Activated T-helper 9 cell treated with anti-CD3 and anti-CD28 coated beads, Interleukin-2, amount 50 U/mL, for 16 hours (primary cell): ENCODE results near the gene CTDP1.

Experiments
- DNase-seq: peaks from one replicate; pipeline ENCODE4 v3.0.0-alpha.2; 2020; ENCODE audit warnings: low read depth

The CTDP1 gene

DNA sequence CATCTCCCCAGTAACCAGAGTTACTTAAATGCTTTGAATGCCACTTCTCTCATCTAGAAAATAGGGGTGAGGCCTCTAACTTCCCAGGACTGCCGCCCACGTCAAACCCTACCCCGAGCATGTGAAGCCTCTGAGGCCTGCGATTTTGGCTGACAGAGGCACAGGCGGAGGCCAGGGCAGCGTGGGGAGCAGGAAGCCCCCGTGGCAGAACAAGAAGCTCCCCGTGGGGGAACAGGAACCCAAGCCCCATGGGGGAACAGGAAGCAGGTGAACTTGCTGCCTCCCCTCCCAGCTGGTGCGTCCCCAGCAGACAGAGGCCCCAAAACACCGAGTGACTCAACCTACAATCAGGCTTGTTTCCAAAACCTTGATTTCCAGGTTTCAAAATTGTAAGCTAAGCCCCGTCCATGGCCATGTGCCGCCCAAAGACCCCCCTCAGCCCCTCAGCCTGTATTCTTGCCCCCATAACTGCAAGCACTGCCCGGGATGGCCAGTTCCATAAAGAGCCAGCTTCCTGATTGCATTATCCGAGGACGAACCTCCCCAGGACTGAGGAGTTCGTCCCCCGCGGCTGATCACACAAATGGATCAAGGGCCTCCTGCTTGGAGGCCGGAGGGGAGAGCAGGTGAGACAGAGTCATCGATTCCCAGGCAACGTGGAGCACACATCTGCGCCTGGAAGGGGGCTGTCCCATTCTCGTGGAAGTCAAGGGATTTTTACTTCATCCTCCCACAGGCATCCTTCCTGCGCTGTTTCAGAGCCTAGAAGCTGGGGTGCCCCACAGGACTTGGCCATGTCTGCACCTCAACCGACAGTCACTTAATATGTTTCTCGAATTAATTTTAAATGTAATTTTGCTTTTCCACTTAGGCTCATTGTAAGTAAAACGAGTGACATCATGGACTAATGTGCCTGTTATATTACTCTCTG is 36.3 kb upstream of the CTDP1 start:
- DNase-seq = no peak

DNA sequence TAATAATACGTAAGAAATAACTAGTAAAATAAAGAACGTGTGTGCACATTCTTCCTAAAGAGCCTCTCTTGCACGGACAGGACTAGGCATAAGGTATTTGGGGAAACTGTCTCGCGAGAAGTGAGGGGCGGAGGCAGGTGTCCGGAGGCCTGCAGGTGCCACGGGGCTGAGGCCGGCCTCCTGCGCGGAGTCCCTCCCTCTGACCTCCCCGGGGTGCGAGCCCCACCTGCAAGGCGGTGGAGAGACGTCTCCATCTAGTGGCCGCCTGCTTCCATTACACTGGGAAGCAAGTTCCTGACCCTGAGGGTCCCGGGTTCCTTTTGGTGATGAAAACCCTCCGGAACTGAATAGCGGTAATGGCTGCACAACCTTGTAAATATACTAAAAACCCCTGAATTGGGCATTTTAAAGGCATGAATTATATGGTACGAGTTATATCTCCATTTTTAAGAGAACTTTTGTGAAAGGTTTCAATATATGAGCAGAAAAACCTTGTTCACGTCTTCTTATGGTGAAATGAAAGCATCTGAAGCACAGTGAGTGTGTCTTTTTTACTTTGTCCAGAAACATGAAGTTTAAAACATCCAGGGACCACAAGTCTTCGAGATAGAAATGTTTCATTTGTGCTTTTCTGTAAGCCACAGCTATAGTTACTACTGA is 35.5 kb upstream of the CTDP1 start:
- DNase-seq = peak; percentile 46

DNA sequence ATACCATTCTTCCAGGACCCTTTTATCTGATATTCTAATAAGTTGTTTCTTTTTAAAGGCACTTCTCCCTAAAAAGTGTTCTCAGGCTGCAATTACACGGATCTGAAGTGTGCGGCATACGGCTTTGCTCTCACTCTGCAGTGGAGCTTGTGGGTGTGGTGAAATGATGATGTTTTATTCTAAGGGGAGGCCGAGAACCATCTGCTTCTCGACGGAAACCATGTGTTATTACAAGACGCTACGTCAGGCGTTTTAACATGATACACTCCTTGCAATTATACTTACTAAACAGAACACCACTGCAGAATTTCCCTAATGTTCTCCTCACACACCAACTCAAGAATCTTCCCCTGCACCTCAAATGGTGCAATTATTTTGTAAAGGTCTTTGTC is 34.9 kb upstream of the CTDP1 start:
- DNase-seq = no peak

DNA sequence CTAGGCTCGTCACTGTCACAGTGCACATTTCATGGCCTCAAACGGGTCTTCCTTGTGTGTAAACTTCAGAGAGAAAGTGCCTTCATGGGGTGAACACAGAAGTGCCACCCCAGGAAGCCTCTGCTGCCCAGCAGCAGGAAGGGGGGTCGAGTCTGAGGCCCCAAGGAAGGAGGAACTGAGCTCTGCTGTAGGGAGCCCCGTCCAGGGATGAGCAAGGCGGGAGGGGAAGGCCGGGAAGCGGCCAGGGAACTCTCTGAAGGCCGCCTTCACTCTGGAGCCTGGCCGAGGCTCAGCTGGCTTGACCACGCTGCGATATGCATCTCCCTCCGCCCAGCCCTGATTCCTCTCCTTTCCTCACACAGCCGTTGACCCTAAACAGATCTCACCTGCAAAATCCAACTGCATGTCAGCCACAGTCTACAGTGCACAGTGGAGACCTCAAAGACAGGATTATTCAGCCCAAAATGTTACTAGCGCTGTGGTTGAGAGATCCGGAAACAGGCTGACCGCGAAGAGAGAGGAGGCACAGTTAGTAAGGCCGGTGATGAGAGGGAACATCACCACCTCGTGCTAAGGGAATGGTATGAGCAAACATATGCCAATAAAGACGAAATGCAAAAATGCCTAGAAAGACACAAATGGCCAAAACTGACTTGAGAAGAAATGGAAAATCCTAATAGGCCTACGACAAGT is 34.2 kb upstream of the CTDP1 start:
- DNase-seq = no peak

- no peak for DNase-seq
Measured at GRCh38 chr18:79647307-79647706, 32.3 kb upstream of the CTDP1 start.

DNA sequence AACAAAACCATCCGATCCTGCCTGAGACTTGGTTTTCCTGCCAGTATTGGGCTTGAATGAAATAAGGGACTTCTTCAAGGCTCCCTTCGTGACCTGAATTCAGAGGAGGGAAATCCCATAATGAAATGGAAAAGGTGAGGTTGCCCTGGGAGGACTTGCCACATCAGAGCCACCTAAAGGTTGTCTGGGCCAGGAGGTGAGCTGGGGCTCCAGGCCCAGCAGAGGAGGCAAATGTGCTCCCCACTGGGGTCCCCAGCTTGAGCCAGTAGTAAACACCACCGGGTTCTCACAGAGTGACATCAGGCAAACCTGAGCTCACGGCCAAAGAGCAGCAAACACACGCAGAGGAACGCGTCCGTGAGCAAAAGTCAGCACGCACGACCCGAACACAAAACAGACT is 28.6 kb upstream of the CTDP1 start:
- no peak for DNase-seq

GRCh38 chr18:79657342-79657996 is 22.1 kb upstream of the CTDP1 start:
- DNase-seq = no peak

GRCh38 chr18:79658366-79658765 is 21.2 kb upstream of the CTDP1 start:
- no peak for DNase-seq

GRCh38 chr18:79659733-79660132 is 19.9 kb upstream of the CTDP1 start:
- DNase-seq = no peak

DNA sequence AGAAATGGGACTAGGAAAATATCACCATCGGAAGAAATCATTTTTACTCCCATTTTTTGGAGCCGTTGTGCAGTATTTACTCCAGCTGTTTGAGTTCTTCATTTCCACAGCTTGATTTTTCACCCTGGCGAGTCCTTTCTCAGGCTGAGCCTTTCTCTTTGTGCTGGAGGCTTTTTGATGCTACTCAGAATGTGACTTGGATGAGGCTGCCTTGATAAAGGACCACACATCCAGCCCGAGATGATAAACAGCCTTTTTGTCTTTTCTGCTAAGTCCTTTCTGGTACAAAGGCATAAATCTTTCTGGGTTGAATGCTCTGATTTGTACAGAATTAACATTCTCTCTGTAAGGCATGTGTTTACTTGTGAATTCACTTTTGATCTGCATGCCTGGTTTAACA is 17.6 kb upstream of the CTDP1 start:
- DNase-seq = no peak

DNA sequence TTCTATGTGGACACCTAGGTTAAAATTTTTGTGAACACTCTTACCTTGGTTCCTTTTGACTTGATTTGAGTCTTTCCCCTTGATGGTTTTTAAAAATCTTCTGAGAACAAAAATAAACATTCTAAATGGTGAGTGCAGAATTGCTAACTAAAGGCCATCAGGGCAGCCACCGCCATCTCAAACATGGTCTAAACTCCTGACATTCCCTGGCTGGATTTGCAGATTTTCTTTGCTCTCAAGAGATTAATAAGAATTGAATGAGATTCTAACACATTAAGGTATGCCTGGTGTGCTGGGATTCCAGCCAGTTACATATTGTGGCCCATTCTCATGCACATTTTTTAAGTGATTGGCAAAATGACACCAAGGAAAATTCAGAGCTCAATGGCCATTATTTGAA is 17.2 kb upstream of the CTDP1 start:
- DNase-seq = no peak

- no peak for DNase-seq
Measured at GRCh38 chr18:79664525-79665125, 15.0 kb upstream of the CTDP1 start.

DNA sequence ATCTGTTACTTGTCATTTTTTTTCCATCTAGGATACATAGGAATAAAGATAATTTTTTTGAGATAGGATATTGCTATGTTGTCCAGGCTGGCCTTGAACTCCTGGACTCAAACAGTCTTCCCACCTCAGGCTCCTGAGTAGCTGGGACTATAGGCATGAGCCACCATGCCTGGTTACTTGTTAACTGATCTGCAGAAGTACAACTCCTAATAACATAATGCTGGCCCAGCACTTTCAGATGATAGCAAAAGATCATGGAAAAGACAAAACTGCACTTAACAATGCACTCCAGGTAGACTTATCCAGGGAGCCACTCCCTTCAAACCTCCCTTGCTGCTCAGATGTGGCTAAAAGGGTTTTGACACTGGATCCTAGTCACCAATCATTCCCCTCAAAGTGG is 11.4 kb upstream of the CTDP1 start:
- DNase-seq = no peak

DNA sequence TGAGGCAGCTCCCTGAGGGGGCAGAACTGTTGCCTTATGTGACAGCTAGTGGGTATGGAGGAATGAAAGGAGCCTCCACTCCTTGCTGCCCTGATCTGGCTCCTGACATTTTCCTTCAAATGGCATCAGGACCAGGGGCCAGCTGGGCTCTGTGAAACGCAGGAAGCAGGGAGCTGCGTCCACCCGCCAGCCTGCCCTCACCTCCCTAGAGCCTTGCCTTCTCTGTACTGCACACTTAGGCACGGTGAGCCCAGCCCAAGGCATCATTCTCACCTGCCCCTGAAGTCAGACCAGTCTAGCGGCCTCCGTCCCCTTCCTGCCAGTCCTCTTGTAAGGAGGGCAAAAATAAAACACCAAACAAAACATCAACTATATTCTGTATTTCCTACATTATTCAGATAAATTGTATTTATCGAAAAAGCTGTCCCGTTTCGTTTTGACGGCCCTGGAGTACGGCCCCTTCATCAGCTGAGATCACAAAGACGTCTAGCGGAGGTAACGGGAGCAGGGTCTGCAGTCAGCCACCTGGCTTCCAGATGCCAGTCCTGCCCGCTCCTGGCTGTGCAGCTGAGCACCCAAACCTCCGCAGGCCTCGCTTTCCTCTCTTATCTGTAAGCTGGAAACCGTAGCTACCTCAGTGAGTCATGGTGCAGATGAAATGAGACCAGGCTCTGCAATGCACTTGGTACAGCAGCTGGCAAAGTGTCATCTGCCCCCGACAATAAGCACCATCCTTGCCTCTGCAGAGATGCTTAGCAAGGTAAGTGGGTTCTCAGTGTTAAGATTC is 6.9 kb upstream of the CTDP1 start:
- no peak for DNase-seq

- DNase-seq = no peak
Measured at GRCh38 chr18:79677221-79677620, 2.4 kb upstream of the CTDP1 start.

- no peak for DNase-seq
Measured at GRCh38 chr18:79677840-79678239, 1.8 kb upstream of the CTDP1 start.

- peak; percentile 98 for DNase-seq
Measured at GRCh38 chr18:79678665-79679551, 695 bp upstream of the CTDP1 start.

DNA sequence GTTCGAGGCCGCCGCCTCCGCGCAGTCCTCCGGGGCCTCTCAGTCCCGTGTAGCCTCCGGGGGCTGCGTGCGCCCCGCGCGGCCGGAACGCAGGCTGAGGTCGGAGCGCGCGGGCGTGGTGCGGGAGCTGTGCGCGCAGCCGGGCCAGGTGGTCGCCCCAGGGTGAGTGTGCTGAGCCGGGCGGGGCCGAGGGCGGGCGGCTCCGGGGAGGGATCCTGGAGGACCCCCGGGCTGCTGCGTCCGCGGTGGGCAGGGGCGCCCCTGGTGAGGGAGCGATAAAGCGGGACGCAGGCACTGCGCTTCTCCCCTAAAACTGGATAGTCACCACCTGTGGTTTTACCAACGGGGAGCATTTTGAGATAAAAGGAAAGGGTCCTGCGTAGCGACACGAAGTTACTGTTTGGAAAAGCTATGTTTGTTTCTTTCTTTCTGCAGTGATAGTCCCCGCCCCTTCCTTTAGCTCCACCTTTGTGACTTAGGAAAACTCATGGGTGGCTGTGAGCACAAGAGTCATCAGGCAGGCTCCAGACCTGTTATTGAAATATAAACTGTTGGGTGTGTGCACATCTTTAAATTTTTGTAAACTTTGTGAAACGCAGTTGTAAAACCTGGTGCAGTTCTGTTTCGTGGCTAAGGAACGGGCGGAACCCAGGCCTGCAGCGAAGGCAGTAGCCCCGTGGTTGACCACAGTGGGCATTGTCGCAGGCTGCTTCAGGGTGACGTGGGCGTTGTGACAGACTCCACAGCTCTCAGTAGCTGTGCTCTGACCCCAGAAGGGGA is 687 bp downstream of the CTDP1 start:
- no peak for DNase-seq

DNA sequence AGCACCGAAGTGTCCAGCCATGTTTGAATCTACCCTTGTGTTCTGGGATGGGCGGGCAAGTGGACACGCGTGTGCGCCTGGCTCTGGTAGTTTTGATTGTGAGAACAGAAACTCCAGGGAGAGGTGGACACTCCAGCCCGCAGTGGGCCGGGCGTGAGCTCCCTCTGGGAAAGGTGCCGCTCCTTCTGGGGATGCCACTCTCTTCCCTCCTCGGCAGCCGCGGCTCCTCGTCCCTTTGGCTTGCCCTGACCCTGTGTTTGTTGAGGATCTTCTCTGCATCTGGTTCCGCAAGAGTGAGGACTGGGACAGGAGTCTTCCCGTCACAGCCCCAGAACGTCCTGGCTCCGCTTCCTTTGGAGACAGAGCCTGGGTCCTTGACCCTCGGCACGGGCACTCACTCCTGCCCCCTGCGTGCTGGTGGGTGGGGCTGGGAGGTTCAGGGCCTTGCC is 1.3 kb downstream of the CTDP1 start:
- no peak for DNase-seq
